BLaER1 treated with 17β-estradiol and CSF1 and Interleukin-3, amounts not matched to agents 10 nM and 100 nM (cell line): Measurements from ENCODE around the gene PARK7.

ENCODE experiments used
- H3K27ac ChIP-seq, 11 experiments: shearing (Covaris generic); formaldehyde crosslinking; 2 replicates each; pipeline ENCODE4 v1.8.1; 2022
- H3K27me3 ChIP-seq, 11 experiments: shearing (Covaris generic); formaldehyde crosslinking; 2 replicates each; pipeline ENCODE4 v1.8.1; 2022
- H3K36me3 ChIP-seq, 11 experiments: shearing (Covaris generic); formaldehyde crosslinking; 2 replicates each; pipeline ENCODE4 v1.8.1; 2022
- H3K4me1 ChIP-seq, 10 experiments: shearing (Covaris generic); formaldehyde crosslinking; 2 replicates each; pipeline ENCODE4 v1.8.1; 2022
- H3K4me2 ChIP-seq, 11 experiments: shearing (Covaris generic); formaldehyde crosslinking; 2 replicates each; pipeline ENCODE4 v1.8.1; 2022
- H3K4me3 ChIP-seq, 10 experiments: shearing (Covaris generic); formaldehyde crosslinking; 2 replicates each; pipeline ENCODE4 v1.8.1; 2022
- H3K9ac ChIP-seq, 11 experiments: shearing (Covaris generic); formaldehyde crosslinking; 2 replicates each; pipeline ENCODE4 v1.8.1; 2022
- H3K9me3 ChIP-seq, 11 experiments: shearing (Covaris generic); formaldehyde crosslinking; replicated peaks in 1 of 11; 2 replicates each; pipeline ENCODE4 v1.8.1; 2022
- H4K20me1 ChIP-seq, 11 experiments: shearing (Covaris generic); formaldehyde crosslinking; 2 replicates each; pipeline ENCODE4 v1.8.1; 2022
- Cebpa-rat ChIP-seq, 11 experiments: shearing (Covaris generic); IDR thresholded peaks; 2 replicates each; pipeline ENCODE4 v1.8.1; 2022

The PARK7 gene

GRCh38 chr1:8017495-8018197 is 56.1 kb downstream of the PARK7 start:
- Histone ChIP-seq H3K36me3 (peaks cover 0 to 8% (median 0%) of the 10 kb centered on the region in 11 experiments; a peak in 1 of 22 replicates), H3K4me2 (no peak overlapping the region), H3K9ac (no peak overlapping the region), H3K4me3 (no peak overlapping the region), H3K27me3 (peaks cover 0 to 5% (median 0%) of the 10 kb centered on the region in 11 experiments; a peak in 2 of 22 replicates), H3K27ac (no peak overlapping the region), H3K4me1 (peaks cover 4 to 23% (median 7%) of the 10 kb centered on the region in 10 experiments; a peak in 18 of 20 replicates), H3K9me3 (no peaks in the 10 kb centered on the region), H4K20me1 (0 out of 22 replicates have a peak, but pooled peaks cover 0 to 8% (median 0%) of the 10 kb centered on the region in 11 experiments)
- no peak for TF ChIP-seq Cebpa-rat (IDR thresholded peaks at IDR 0.05)

GRCh38 chr1:8018492-8019228 is 57.1 kb downstream of the PARK7 start:
- H4K20me1 ChIP-seq = peaks cover 0 to 17% (median 0%) of the 10 kb centered on the region in 11 experiments; a peak in 3 of 22 replicates
- no peak overlapping the region for H3K27ac ChIP-seq
- no peak for TF ChIP-seq Cebpa-rat (IDR thresholded peaks at IDR 0.05)
- no peak overlapping the region for H3K4me2 ChIP-seq
- H3K9me3 ChIP-seq = no peaks in the 10 kb centered on the region
- peaks cover 4 to 15% (median 9%) of the 10 kb centered on the region in 11 experiments; a peak in 21 of 22 replicates for H3K27me3 ChIP-seq
- H3K4me1 ChIP-seq = peaks cover 4 to 23% (median 5%) of the 10 kb centered on the region in 10 experiments; a peak in 17 of 20 replicates
- H3K9ac ChIP-seq = no peak overlapping the region
- no peaks in the 10 kb centered on the region for H3K36me3 ChIP-seq
- H3K4me3 ChIP-seq = no peak overlapping the region

- Histone ChIP-seq H3K4me1 (peaks cover 4 to 23% (median 5%) of the 10 kb centered on the region in 10 experiments; a peak in 17 of 20 replicates), H4K20me1 (peaks cover 0 to 23% (median 0%) of the 10 kb centered on the region in 11 experiments; a peak in 3 of 22 replicates), H3K36me3 (no peaks in the 10 kb centered on the region)
Measured at GRCh38 chr1:8019229-8019620, 57.7 kb downstream of the PARK7 start.

GRCh38 chr1:8020032-8020431 is 58.5 kb downstream of the PARK7 start:
- Histone ChIP-seq H3K36me3 (no peaks in the 10 kb centered on the region), H3K27ac (no peak overlapping the region), H3K9me3 (no peaks in the 10 kb centered on the region), H4K20me1 (peaks cover 0 to 28% (median 0%) of the 10 kb centered on the region in 11 experiments; a peak in 5 of 22 replicates), H3K27me3 (peaks cover 17 to 29% (median 22%) of the 10 kb centered on the region in 11 experiments), H3K4me1 (peaks cover 4 to 23% (median 5%) of the 10 kb centered on the region in 10 experiments; a peak in 17 of 20 replicates), H3K9ac (no peak overlapping the region), H3K4me2 (peak overlapping the region in 6 of 11 experiments; percentile 23 to 63 (median 44); a peak in 10 of 22 replicates), H3K4me3 (no peak overlapping the region)
- no peak for TF ChIP-seq Cebpa-rat (IDR thresholded peaks at IDR 0.05)

More at GRCh38 chr1:8019229-8019620, 57.7 kb downstream of the PARK7 start:
- H3K9ac ChIP-seq = no peak overlapping the region
- no peaks in the 10 kb centered on the region for H3K9me3 ChIP-seq
- TF ChIP-seq Cebpa-rat (IDR thresholded peaks at IDR 0.05) = no peak
- peak overlapping the region in 1 of 11 experiments; percentile 63; a peak in 1 of 22 replicates for H3K4me2 ChIP-seq
- H3K27ac ChIP-seq = no peak overlapping the region
- peaks cover 9 to 21% (median 14%) of the 10 kb centered on the region in 11 experiments for H3K27me3 ChIP-seq
- H3K4me3 ChIP-seq = no peak overlapping the region

GRCh38 chr1:8021676-8022266 is 60.3 kb downstream of the PARK7 start:
- no peak overlapping the region for H3K4me3 ChIP-seq
- H3K9ac ChIP-seq = no peak overlapping the region
- H3K27ac ChIP-seq = no peak overlapping the region
- H3K9me3 ChIP-seq = no peaks in the 10 kb centered on the region
- H3K4me1 ChIP-seq = peaks cover 12 to 26% (median 16%) of the 10 kb centered on the region in 10 experiments
- no peak for TF ChIP-seq Cebpa-rat (IDR thresholded peaks at IDR 0.05)
- peaks cover 0 to 33% (median 0%) of the 10 kb centered on the region in 11 experiments; a peak in 5 of 22 replicates for H4K20me1 ChIP-seq
- no peak overlapping the region for H3K4me2 ChIP-seq
- H3K36me3 ChIP-seq = no peaks in the 10 kb centered on the region
- peaks cover 26 to 45% (median 38%) of the 10 kb centered on the region in 11 experiments for H3K27me3 ChIP-seq

- H3K4me2 ChIP-seq = no peak overlapping the region
- H3K36me3 ChIP-seq = no peaks in the 10 kb centered on the region
- H3K4me3 ChIP-seq = no peak overlapping the region
- H3K9me3 ChIP-seq = no peaks in the 10 kb centered on the region
- peaks cover 12 to 25% (median 17%) of the 10 kb centered on the region in 10 experiments for H3K4me1 ChIP-seq
- no peak for TF ChIP-seq Cebpa-rat (IDR thresholded peaks at IDR 0.05)
- H3K9ac ChIP-seq = no peak overlapping the region
- H3K27ac ChIP-seq = no peak overlapping the region
- peaks cover 0 to 31% (median 0%) of the 10 kb centered on the region in 11 experiments; a peak in 5 of 22 replicates for H4K20me1 ChIP-seq
- H3K27me3 ChIP-seq = peaks cover 26 to 49% (median 40%) of the 10 kb centered on the region in 11 experiments
Measured at GRCh38 chr1:8022395-8023286, 61.1 kb downstream of the PARK7 start.

- Histone ChIP-seq H3K27ac (no peak overlapping the region), H3K36me3 (no peaks in the 10 kb centered on the region), H3K4me2 (no peak overlapping the region), H3K9me3 (no peaks in the 10 kb centered on the region), H4K20me1 (peaks cover 0 to 30% (median 0%) of the 10 kb centered on the region in 11 experiments; a peak in 5 of 22 replicates), H3K4me1 (peaks cover 12 to 25% (median 17%) of the 10 kb centered on the region in 10 experiments), H3K9ac (no peak overlapping the region), H3K27me3 (peaks cover 26 to 49% (median 40%) of the 10 kb centered on the region in 11 experiments), H3K4me3 (no peak overlapping the region)
- TF ChIP-seq Cebpa-rat (IDR thresholded peaks at IDR 0.05) = no peak
Measured at GRCh38 chr1:8023287-8023994, 61.9 kb downstream of the PARK7 start.

- no peaks in the 10 kb centered on the region for H3K36me3 ChIP-seq
- no peak overlapping the region for H3K27ac ChIP-seq
- H3K9ac ChIP-seq = no peak overlapping the region
- H3K4me1 ChIP-seq = peaks cover 12 to 25% (median 17%) of the 10 kb centered on the region in 10 experiments
- TF ChIP-seq Cebpa-rat (IDR thresholded peaks at IDR 0.05) = no peak
- no peak overlapping the region for H3K4me3 ChIP-seq
- H3K9me3 ChIP-seq = no peaks in the 10 kb centered on the region
- peaks cover 26 to 49% (median 40%) of the 10 kb centered on the region in 11 experiments for H3K27me3 ChIP-seq
- no peak overlapping the region for H3K4me2 ChIP-seq
- peaks cover 0 to 30% (median 0%) of the 10 kb centered on the region in 11 experiments; a peak in 5 of 22 replicates for H4K20me1 ChIP-seq
Measured at GRCh38 chr1:8023995-8024313, 62.4 kb downstream of the PARK7 start.
